HAP-1 (cell line): ENCODE results near the gene N4BP2.
A peak's percentile ranks its signal among the peaks of the same experiment; 100 is the strongest.
"Not testable (repeated sequence)": the region's sequence is repeated elsewhere in the genome, so short reads cannot be mapped to it uniquely, and the experiment has no call there.

Experiments
- DNase-seq, 2 experiments: peaks; one replicate each; pipeline ENCODE4 v3.0.0-alpha.2; 2016 to 2020; ENCODE audit warnings: low spot score in 2 of 2
- H3K27me3 ChIP-seq: fragments of 250-450 bp; sonication (Bioruptor Pico); 2 replicates; pipeline ENCODE4 v1.5.1; 2020; ENCODE audit warnings: low read depth, mild to moderate bottlenecking, moderate library complexity
- H3K36me3 ChIP-seq: fragments of 250-450 bp; sonication (Bioruptor Pico); replicated peaks from 2 replicates; pipeline ENCODE4 v1.5.1; 2020; ENCODE audit warnings: mild to moderate bottlenecking
- H3K4me1 ChIP-seq: fragments of 250-450 bp; sonication (Bioruptor Pico); 2 replicates; pipeline ENCODE4 v1.5.1; 2020; ENCODE audit warnings: mild to moderate bottlenecking
- H3K4me3 ChIP-seq: fragments of 250-450 bp; sonication (Bioruptor Pico); 2 replicates; pipeline ENCODE4 v1.5.1; 2020; ENCODE audit warnings: mild to moderate bottlenecking, moderate library complexity
- H3K9me3 ChIP-seq: fragments of 250-450 bp; sonication (Bioruptor Pico); 2 replicates; pipeline ENCODE4 v1.5.1; 2020; ENCODE audit warnings: mild to moderate bottlenecking, moderate library complexity
- in situ Hi-C: fragments of 300-500 bp; cut with MboI; formaldehyde crosslinking; loops from 3 replicates; pipeline ENCODE4 v1.14.3; 2020; ENCODE audit warnings: low sequenced_read_pairs, inconsistent platforms, mixed read lengths

Gene N4BP2

DNA sequence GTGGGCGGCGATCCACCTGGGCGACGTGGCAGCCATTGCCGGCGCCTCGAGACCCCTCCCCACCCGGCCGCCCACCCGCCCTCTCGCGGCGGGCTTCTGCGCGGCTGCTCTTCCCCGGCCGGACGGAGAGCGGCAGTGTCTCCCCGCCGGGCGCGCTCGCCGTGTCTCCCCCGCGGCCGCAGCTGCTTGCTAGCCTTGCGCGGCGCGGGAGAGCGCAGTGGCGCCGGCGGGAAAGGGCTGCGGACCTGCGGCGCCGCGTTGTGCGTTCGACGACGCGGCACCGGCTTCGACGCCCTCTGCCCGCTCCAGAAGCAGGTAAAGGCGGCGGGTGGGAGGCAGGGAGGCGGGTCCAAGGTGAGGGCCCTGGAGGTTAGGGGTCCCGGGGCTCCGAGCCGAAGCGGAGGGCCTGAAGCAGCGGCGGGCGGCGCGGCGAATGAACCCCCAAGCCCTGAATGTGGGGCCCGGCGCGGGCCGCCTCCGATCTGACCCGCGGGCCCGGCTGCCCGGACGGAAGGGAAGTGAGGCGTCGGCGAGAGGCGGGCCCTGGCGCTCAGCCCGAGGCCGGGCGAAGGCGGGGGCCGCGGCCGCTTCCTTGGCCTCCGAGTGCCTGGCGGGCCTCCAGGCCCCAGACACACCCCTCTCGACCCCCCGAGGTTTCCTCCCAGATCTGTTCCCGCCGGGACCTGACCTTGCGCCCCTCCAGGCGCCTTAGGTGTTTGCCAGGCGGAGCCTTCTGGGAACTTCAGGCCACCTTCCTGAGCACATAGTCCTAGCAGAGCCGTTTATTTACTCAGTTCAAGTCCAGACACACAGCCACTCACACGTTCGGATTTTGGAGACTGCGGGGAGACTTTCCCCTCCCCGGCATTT is at the start of gene N4BP2:
N4BP2 (plus strand) TSS at position 135 of the 870 bp plus-strand sequence. CDS start 40,491 bp downstream, outside the sequence.
- peak; percentile 72 to 84 for DNase-seq

DNA sequence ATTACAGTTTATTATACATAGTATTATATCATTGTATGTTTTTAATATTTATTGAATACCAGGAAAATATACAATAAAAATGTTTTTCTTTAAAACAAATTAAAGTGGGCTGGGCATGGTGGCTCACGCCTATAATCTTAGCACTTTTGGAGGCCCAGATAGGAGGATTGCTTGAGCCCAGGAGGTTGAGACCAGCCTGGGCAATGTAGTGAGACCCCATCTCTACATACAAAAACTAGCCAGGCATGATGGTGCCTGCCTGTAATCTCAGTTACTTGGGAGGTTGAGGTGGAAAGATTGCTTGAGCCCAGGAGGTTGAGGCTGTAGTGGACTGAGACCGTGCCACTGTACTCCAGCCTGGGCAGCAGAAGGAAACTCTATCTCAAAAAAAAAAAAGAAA is 40.6 kb upstream of the N4BP2 start:
- DNase-seq = no peak

More for the DNA sequence above, at the start of gene N4BP2:
- Histone ChIP-seq H3K27me3 (no peaks in the 10 kb centered on the region), H3K4me3 (peak within 1 kb of the TSS; percentile 53), H3K36me3 (no peaks in the 10 kb centered on the region), H3K4me1 (peaks cover 17% of the 10 kb centered on the region), H3K9me3 (no peaks in the 10 kb centered on the region)
- in situ Hi-C loops = loop anchor here (10.0 kb wide), 1 partner anchor 258 kb away; no protein-coding TSS in a partner anchor

DNA sequence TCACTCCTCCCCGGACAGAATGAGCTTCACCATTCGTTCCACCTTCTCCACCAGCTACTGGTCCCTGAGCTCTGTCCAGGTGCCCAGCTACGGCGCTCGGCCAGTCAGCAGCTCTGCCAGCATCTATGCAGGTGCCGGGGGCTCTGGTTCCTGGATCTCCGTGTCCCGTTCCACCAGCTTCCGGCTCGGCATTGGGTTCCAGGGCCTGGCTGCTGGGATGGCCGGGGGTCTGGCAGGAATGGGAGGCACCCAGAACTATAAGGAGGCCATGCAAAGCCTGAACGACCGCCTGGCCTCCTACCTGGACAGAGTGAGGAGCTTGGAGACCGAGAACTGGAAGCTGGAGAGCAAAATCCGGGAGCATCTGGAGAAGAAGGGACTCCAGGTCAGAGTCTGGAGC is 36.4 kb upstream of the N4BP2 start:
- in situ Hi-C loops = no loop called here
- no peak overlapping the region for H3K4me3 ChIP-seq
- no peaks in the 10 kb centered on the region for H3K27me3 ChIP-seq
- peaks cover 2% of the 10 kb centered on the region; the same call in 1 of the 2 replicates for H3K4me1 ChIP-seq
- H3K9me3 ChIP-seq = no peaks in the 10 kb centered on the region
- H3K36me3 ChIP-seq = no peaks in the 10 kb centered on the region
- no peak for DNase-seq

More for the DNA sequence above, 40.6 kb upstream of the N4BP2 start:
- H3K27me3 ChIP-seq = no peaks in the 10 kb centered on the region
- in situ Hi-C loops = no loop called here
- no peaks in the 10 kb centered on the region for H3K9me3 ChIP-seq
- no peaks in the 10 kb centered on the region for H3K36me3 ChIP-seq
- no peak overlapping the region for H3K4me3 ChIP-seq
- H3K4me1 ChIP-seq = no peaks in the 10 kb centered on the region

GRCh38 chr4:40021116-40021515 is 35.5 kb upstream of the N4BP2 start:
- H3K27me3 ChIP-seq, H3K4me3 ChIP-seq, H3K4me1 ChIP-seq, H3K36me3 ChIP-seq, DNase-seq, in situ Hi-C loops, H3K9me3 ChIP-seq: not testable (repeated sequence)

GRCh38 chr4:40024049-40024448 is 32.6 kb upstream of the N4BP2 start:
- H3K9me3 ChIP-seq, H3K36me3 ChIP-seq, H3K4me1 ChIP-seq, H3K4me3 ChIP-seq, H3K27me3 ChIP-seq, in situ Hi-C loops, DNase-seq: not testable (repeated sequence)

DNA sequence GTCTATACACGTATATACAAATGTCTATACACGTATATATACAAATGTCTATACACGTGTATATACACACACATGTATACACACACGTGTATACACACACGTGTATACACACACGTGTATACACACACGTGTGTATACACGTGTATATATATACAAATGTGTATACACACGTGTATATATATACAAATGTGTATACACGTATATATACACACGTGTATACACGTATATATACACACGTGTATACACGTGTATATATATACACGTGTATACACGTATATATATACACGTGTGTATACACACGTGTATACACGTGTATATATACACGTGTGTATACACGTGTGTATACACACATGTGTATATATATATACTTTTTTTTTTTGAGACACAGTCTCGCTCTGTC is 23.9 kb upstream of the N4BP2 start:
- Histone ChIP-seq H3K36me3 (no peaks in the 10 kb centered on the region), H3K9me3 (no peaks in the 10 kb centered on the region), H3K4me3 (no peak overlapping the region), H3K27me3 (no peaks in the 10 kb centered on the region), H3K4me1 (no peaks in the 10 kb centered on the region)
- no peak for DNase-seq
- in situ Hi-C loops = no loop called here

GRCh38 chr4:40033613-40034012 is 23.0 kb upstream of the N4BP2 start:
- Histone ChIP-seq H3K36me3 (no peaks in the 10 kb centered on the region), H3K4me3 (no peak overlapping the region), H3K4me1 (no peaks in the 10 kb centered on the region), H3K27me3 (no peaks in the 10 kb centered on the region), H3K9me3 (no peaks in the 10 kb centered on the region)
- in situ Hi-C loops = no loop called here
- no peak for DNase-seq

DNA sequence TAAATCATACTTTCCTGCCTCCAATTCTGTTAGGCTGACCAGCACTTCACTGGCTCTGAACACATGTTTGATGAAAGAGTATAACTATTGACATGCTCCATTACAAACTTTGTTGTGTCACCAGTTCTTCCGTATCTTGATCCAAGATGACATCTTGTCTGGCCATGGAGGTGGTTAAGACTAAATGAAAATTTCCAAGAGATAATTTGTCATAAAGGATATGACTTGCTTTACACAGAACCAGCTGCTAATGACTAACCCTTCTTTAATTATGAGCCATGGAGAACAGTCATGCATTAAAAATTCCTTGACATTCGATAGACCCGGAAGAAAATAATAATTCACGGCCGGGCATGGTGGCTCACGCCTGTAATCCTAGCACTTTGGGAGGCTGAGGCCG is 17.7 kb upstream of the N4BP2 start:
- DNase-seq = no peak
- H3K9me3 ChIP-seq = no peaks in the 10 kb centered on the region
- in situ Hi-C loops = no loop called here
- H3K4me3 ChIP-seq = no peak overlapping the region
- no peaks in the 10 kb centered on the region for H3K27me3 ChIP-seq
- no peaks in the 10 kb centered on the region for H3K4me1 ChIP-seq
- H3K36me3 ChIP-seq = no peaks in the 10 kb centered on the region

DNA sequence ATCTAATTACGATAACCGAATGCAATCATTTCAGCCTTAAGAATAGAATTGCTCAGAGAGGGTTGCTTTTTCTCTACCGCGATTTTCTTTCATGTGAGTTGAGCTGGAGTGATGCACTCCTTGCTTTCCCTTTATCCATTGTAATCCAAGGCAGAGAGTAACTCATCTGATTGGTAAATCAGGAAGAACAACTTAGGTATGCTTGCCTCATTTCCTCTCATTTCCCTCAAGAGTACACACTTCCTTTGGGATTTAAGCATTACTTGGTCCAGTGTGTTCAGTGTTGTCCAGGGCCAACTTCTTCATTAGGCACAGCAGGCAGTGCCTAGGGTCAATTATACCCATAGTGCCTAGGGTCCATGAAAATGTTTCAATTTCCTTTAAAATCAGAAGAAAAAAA is 15.7 kb upstream of the N4BP2 start:
- DNase-seq = no peak

GRCh38 chr4:40043786-40044185 is 12.9 kb upstream of the N4BP2 start:
- H3K27me3 ChIP-seq = no peaks in the 10 kb centered on the region
- in situ Hi-C loops = no loop called here
- H3K4me1 ChIP-seq = no peaks in the 10 kb centered on the region
- no peaks in the 10 kb centered on the region for H3K36me3 ChIP-seq
- H3K9me3 ChIP-seq = no peaks in the 10 kb centered on the region
- no peak for DNase-seq
- no peak overlapping the region for H3K4me3 ChIP-seq

More for the DNA sequence above, 15.7 kb upstream of the N4BP2 start:
- Histone ChIP-seq H3K27me3 (no peaks in the 10 kb centered on the region), H3K9me3 (no peaks in the 10 kb centered on the region), H3K4me1 (no peaks in the 10 kb centered on the region), H3K36me3 (no peaks in the 10 kb centered on the region), H3K4me3 (no peak overlapping the region)
- in situ Hi-C loops = no loop called here

DNA sequence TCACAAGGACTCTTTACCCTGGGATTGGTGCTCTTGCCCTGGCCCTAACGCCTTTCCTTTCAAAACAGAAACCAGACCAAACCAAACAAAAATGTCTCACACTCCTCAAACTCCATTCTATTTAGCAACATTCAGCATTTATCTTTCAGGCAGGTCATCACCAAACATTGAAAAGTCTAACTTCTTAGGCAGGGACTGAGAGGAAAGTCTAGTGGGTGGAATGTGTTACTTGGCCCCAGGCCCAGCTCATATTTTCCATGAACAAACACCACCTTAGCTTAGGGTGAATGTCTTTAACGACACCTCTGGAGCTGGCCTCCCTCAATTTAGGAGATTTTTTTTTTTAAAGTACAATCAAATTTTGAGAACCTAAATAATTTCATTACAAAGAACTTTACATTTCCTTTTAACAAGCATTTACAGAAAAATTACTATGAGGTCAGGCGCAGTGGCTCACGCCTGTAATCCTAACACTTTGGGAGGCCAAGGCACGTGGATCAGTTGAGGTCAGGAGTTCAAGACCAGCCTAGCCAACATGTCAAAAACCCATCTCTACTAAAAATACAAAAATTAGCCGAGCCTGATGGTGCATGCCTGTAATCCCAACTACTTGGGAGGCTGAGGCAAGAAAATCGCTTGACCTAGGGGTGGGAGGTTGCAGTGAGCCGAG is 10.2 kb upstream of the N4BP2 start:
- Histone ChIP-seq H3K4me1 (no peaks in the 10 kb centered on the region), H3K4me3 (no peak overlapping the region), H3K9me3 (no peaks in the 10 kb centered on the region), H3K27me3 (no peaks in the 10 kb centered on the region), H3K36me3 (no peaks in the 10 kb centered on the region)
- in situ Hi-C loops = no loop called here
- DNase-seq = peak in 1 of 2 experiments; percentile 27

DNA sequence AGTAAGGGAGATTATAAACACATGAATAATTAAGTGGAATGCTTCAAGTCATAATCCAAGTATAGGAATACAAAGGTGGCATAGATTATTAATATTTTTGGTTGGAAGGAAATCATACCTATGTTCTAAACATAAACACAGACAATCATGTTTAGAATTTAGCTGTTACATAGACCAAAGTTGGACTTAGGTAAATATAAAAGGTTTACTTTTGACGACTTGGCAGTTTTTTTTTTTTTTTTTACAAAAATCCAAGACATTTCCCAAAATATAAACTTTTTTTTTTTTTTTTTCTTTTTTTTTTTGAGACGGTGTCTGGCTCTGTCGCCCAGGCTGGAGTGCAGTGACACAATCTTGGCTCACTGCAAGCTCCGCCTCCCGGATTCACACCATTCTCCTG is 3.5 kb upstream of the N4BP2 start:
- no peaks in the 10 kb centered on the region for H3K9me3 ChIP-seq
- no peak overlapping the region for H3K4me3 ChIP-seq
- in situ Hi-C loops = loop anchor here (10.0 kb wide), 1 partner anchor 262 kb away; no protein-coding TSS in a partner anchor
- DNase-seq = no peak
- H3K27me3 ChIP-seq = no peaks in the 10 kb centered on the region
- peaks cover 12% of the 10 kb centered on the region for H3K4me1 ChIP-seq
- H3K36me3 ChIP-seq = no peaks in the 10 kb centered on the region

DNA sequence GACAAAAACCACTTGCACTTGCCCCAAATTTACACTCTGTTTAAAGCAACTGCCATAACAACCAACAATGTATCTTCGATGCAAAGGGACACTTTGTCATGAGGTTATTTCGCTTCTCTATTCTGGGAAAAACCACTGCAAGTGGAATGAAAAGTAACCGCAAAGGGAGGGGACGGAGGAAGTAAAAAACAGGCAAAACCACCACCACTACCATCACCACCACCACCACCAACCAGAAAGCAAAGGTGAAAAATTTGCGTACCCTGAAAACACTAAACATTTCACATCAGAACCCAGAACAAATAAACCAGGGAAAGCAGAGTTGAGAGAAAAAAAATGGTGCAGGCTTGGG is 1.2 kb upstream of the N4BP2 start:
- DNase-seq = no peak
- in situ Hi-C loops = loop anchor here (10.0 kb wide), 1 partner anchor 259 kb away; no protein-coding TSS in a partner anchor

More for the DNA sequence above, 1.2 kb upstream of the N4BP2 start:
- peaks cover 17% of the 10 kb centered on the region for H3K4me1 ChIP-seq
- no peaks in the 10 kb centered on the region for H3K27me3 ChIP-seq
- H3K36me3 ChIP-seq = no peaks in the 10 kb centered on the region
- H3K4me3 ChIP-seq = peak overlapping the region; percentile 53
- no peaks in the 10 kb centered on the region for H3K9me3 ChIP-seq
